Loucy (cell line): ENCODE measurements around the gene DDX25.

ENCODE experiments used
- H2AFZ ChIP-seq: fragments of 200-600 bp; sonication (generic); 2 replicates; pipeline ENCODE4 v1.6.0; 2016; ENCODE audit warnings: antibody characterized with exemption, mild to moderate bottlenecking, low read length, moderate library complexity
- H3F3A ChIP-seq: fragments of 200-600 bp; 2 replicates; pipeline ENCODE4 v1.6.0; 2016; ENCODE audit warnings: antibody characterized with exemption, low read depth, mild to moderate bottlenecking
- H3K27me3 ChIP-seq: fragments of 200-600 bp; sonication (generic); 2 replicates; pipeline ENCODE4 v1.6.1; 2014; ENCODE audit warnings: low read length, mild to moderate bottlenecking; ENCODE audit not compliant: insufficient read depth, poor library complexity, severe bottlenecking
- H3K36me3 ChIP-seq: fragments of 200-600 bp; sonication (generic); 2 replicates; pipeline ENCODE4 v1.6.1; 2016; ENCODE audit warnings: low read length; ENCODE audit not compliant: insufficient read depth
- H3K4me1 ChIP-seq: fragments of 200-600 bp; sonication (generic); 2 replicates; pipeline ENCODE4 v1.5.1; 2014; ENCODE audit warnings: low read length, mild to moderate bottlenecking; ENCODE audit not compliant: insufficient read depth, poor library complexity, severe bottlenecking
- H3K4me2 ChIP-seq: fragments of 200-600 bp; sonication (generic); 2 replicates; pipeline ENCODE4 v1.6.0; 2014; ENCODE audit warnings: antibody characterized with exemption, low read length, low read depth, mild to moderate bottlenecking; ENCODE audit not compliant: poor library complexity, severe bottlenecking
- H3K4me3 ChIP-seq: fragments of 200-600 bp; sonication (generic); 2 replicates; pipeline ENCODE4 v1.5.1; 2014; ENCODE audit warnings: low read length, mild to moderate bottlenecking, mixed read lengths; ENCODE audit not compliant: poor library complexity, severe bottlenecking
- H3K79me2 ChIP-seq: fragments of 200-600 bp; sonication (generic); 2 replicates; pipeline ENCODE4 v1.6.1; 2014; ENCODE audit warnings: low read length; ENCODE audit not compliant: insufficient read depth
- H3K9ac ChIP-seq: fragments of 200-600 bp; sonication (generic); 2 replicates; pipeline ENCODE4 v1.6.0; 2014; ENCODE audit warnings: mild to moderate bottlenecking, low read depth, low read length, moderate library complexity; ENCODE audit not compliant: poor library complexity, severe bottlenecking
- H3K9me2 ChIP-seq: fragments of 200-600 bp; sonication (generic); replicated peaks from 2 replicates; pipeline ENCODE4 v1.6.1; 2016; ENCODE audit warnings: low read depth, low read length, mixed read lengths
- H3K9me3 ChIP-seq: fragments of 200-600 bp; sonication (generic); 2 replicates; pipeline ENCODE4 v1.6.1; 2014; ENCODE audit warnings: mild to moderate bottlenecking, antibody characterized with exemption, low read length, low read depth; ENCODE audit not compliant: insufficient read depth
- H4K20me1 ChIP-seq: fragments of 200-600 bp; sonication (generic); 2 replicates; pipeline ENCODE4 v1.6.0; 2014; ENCODE audit warnings: antibody characterized with exemption, low read length, mild to moderate bottlenecking; ENCODE audit not compliant: insufficient read depth, poor library complexity, severe bottlenecking
- EZH2phosphoT487 ChIP-seq: fragments of 200-600 bp; IDR thresholded peaks from 2 replicates; pipeline ENCODE4 v1.6.1; 2018; ENCODE audit warnings: antibody characterized with exemption, mild to moderate bottlenecking, moderate library complexity, borderline replicate concordance
- TF ChIP-seq, protein P1 (sequence below): fragments of 200-600 bp; sonication (generic); conservative IDR thresholded peaks from 2 replicates; pipeline ENCODE4 v1.5.1; 2014; ENCODE audit warnings: mild to moderate bottlenecking, antibody characterized with exemption, low read length

DDX25 gene

DNA sequence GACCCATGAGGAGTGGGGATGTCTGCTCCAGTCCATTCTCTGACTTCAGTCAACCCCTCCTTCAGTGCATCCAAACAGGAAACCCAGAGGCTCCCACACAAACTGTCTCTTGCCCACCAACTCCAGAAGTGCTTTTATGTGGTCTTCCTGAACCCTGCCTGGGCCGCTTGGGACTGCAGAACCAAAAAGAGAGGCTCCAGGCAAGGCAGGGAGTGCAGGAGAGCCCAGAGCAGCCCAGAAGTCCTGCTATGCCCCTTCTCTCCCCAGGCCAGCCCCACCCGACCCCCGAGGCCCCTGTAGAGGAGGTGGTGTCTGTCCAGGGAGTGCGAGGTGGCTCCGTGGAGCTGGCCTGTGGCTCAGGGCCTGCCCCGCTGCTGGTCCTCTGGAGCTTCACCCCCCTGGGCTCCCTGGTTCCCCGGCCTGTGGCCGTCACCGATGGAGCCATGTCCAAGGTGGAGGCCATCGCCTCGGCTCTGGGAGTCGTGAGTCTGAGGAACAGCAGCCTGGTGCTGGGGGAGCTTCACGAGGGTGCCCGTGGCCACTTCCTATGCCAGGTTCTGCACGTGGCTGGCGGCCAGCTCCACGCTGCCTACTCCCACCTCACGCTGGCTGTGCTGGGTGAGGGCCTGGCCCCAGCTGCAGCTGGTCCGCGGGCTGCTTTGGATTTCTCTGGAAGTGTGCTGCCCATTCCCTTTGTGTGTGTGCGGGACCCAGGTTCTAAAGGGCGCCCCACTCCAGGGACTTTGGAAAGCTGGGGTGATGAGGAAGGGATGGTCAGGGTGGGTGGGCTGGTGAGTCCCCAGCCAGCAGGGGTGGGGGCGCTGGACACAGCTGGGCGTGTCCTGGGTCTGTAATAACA, 43.3 kb downstream of the DDX25 start:
- Histone ChIP-seq H3K4me2 (no peak overlapping the region), H3K27me3 (no peaks in the 10 kb centered on the region), H3K9me3 (no peaks in the 10 kb centered on the region), H3K36me3 (no peaks in the 10 kb centered on the region), H3F3A (no peaks in the 10 kb centered on the region), H3K9ac (no peak overlapping the region), H3K9me2 (no peaks in the 10 kb centered on the region), H3K4me3 (no peak overlapping the region), H4K20me1 (no peaks in the 10 kb centered on the region), H2AFZ (no peak overlapping the region), H3K4me1 (no peaks in the 10 kb centered on the region), H3K79me2 (no peaks in the 10 kb centered on the region)
- TF ChIP-seq EZH2phosphoT487 = no peak
- TF ChIP-seq, protein P1, sequence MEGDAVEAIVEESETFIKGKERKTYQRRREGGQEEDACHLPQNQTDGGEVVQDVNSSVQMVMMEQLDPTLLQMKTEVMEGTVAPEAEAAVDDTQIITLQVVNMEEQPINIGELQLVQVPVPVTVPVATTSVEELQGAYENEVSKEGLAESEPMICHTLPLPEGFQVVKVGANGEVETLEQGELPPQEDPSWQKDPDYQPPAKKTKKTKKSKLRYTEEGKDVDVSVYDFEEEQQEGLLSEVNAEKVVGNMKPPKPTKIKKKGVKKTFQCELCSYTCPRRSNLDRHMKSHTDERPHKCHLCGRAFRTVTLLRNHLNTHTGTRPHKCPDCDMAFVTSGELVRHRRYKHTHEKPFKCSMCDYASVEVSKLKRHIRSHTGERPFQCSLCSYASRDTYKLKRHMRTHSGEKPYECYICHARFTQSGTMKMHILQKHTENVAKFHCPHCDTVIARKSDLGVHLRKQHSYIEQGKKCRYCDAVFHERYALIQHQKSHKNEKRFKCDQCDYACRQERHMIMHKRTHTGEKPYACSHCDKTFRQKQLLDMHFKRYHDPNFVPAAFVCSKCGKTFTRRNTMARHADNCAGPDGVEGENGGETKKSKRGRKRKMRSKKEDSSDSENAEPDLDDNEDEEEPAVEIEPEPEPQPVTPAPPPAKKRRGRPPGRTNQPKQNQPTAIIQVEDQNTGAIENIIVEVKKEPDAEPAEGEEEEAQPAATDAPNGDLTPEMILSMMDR = no peak

GRCh38 chr11:125948278-125949051, 44.2 kb downstream of the DDX25 start:
- H3K4me1 ChIP-seq = no peaks in the 10 kb centered on the region
- no peaks in the 10 kb centered on the region for H3K36me3 ChIP-seq
- no peak for TF ChIP-seq EZH2phosphoT487
- TF ChIP-seq, protein P1 = no peak
- H3K9me2 ChIP-seq = no peaks in the 10 kb centered on the region
- no peak overlapping the region for H3K4me3 ChIP-seq
- H2AFZ ChIP-seq = no peak overlapping the region
- H3K79me2 ChIP-seq = no peaks in the 10 kb centered on the region
- no peak overlapping the region for H3K9ac ChIP-seq
- no peaks in the 10 kb centered on the region for H4K20me1 ChIP-seq
- no peaks in the 10 kb centered on the region for H3F3A ChIP-seq
- H3K4me2 ChIP-seq = no peak overlapping the region
- no peaks in the 10 kb centered on the region for H3K9me3 ChIP-seq
- H3K27me3 ChIP-seq = no peaks in the 10 kb centered on the region

- Histone ChIP-seq H3K36me3 (no peaks in the 10 kb centered on the region), H3K4me2 (no peak overlapping the region), H3K9me2 (no peaks in the 10 kb centered on the region), H3K9me3 (no peaks in the 10 kb centered on the region), H4K20me1 (no peaks in the 10 kb centered on the region), H3K79me2 (no peaks in the 10 kb centered on the region), H3K27me3 (no peaks in the 10 kb centered on the region), H2AFZ (no peak overlapping the region), H3F3A (no peaks in the 10 kb centered on the region), H3K9ac (no peak overlapping the region), H3K4me3 (no peak overlapping the region), H3K4me1 (no peaks in the 10 kb centered on the region)
- TF ChIP-seq, protein P1 = no peak
- no peak for TF ChIP-seq EZH2phosphoT487
Measured at GRCh38 chr11:125949271-125950177, 45.2 kb downstream of the DDX25 start.
